HPDE6-E6E7 (cell line): ENCODE results near the gene CHAF1B.
A peak's percentile ranks its signal among the peaks of the same experiment; 100 is the strongest.

Source experiments
- DNase-seq: peaks from one replicate; pipeline ENCODE4 v3.0.0; 2011; ENCODE audit warnings: missing footprints; ENCODE audit errors: extremely low spot score

CHAF1B gene

DNA sequence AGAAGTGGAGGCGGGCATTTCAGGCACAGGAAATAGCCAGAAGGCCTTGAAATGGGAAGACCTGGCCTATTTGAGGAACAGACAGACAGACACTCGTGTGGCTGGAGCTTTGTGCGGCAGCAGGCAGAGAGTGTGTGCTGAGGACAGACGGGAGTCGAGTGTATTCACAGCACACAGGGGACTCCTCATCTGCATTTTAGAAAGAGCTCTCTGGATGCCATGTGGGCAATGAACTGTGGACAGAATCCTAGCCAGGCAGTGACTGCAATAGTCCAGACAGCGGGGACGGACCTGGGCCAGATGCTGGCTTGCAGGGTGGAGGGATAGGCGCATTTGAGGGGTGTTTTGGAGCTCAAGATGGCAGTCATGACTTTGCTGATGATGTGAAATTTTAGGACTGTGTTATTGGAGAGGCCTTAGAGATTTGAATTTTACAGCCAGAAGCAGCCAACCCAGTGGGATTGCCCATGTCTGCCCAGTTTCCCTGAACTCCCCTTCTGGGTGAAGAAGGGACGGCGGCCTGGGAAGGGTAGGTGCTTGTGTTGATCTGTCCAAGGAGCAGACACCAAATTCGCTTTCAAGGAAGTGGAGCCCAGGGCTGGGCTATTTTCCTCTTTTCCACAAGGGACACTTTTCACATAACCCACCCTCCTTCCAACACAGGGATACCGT is 43.7 kb downstream of the CHAF1B start:
- DNase-seq, result no peak

DNA sequence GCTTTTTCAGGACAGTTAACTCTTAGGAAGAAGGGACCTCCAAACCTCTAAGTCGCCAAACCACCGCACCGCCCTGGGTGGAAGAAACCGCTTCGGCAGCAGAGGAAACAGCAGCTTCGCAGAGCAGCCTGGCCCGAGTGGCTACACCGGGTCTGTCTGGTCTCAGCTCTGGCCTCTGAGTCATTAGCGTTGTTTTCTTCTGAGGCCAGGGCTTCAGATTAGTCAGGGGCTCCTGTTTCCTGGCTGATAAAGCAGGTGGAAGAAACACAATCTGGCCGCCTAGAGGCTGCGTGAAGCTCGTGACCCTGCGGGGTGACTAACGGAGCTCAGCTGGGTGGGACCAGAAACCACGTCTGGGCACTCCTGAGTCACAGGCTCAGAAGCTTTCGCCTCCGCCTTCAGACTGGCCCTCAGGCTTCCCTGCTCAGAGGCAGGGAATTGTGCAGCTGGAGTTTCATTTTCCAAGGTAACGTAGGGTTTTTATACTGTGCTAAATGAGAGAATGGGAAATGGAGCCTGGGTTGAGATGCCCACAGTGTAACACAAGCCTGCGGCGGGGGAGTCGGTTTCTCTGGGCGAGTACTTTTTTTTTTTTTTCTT is 44.9 kb downstream of the CHAF1B start:
- peak; percentile 99 for DNase-seq

GRCh38 chr21:36430841-36431240 is 45.6 kb downstream of the CHAF1B start:
- no peak for DNase-seq

DNA sequence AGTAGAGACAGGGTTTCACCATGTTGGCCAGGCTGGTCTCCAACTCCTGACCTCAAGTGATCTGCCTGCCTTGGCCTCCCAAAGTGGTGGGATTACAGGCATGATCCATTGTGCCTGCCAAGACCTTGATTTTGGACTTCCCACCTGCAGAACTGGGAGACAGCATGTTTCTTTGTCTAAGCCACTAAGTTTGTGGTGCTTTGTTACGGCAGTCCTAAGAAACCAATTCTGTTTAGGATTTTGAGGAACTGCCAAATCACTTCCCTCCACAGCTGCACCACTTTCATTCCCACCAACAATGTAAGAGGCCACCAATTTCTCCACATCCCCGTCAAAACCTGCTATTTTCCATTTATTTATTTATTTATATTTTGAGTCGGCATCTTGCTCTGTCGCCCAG is 46.1 kb downstream of the CHAF1B start:
- no peak for DNase-seq

- DNase-seq, result no peak
Observed at GRCh38 chr21:36433059-36433709, 48.0 kb downstream of the CHAF1B start.

DNA sequence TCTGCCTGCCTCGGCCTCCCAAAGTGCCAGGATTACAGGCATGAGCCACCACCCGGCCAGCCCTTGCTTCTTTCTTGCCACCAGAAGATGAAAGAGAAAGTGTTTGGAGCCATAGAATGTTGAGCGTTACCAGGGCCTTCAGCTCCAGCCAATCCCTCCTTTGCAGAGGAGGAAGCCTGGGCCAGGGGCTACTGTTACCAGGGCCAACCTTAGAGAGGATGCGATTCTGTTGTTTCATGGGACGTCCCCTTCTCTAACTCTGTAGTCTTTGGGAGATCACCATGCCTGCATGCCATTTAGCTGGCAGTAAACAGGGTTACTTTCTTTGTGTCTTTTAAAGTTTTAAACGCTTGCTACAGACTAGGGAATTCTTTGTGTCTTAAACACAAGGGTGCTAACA is 49.0 kb downstream of the CHAF1B start:
- DNase-seq, result no peak

- no peak for DNase-seq
Observed at GRCh38 chr21:36436829-36437744, 51.9 kb downstream of the CHAF1B start.

GRCh38 chr21:36437745-36438128 is 52.5 kb downstream of the CHAF1B start:
- no peak for DNase-seq

DNA sequence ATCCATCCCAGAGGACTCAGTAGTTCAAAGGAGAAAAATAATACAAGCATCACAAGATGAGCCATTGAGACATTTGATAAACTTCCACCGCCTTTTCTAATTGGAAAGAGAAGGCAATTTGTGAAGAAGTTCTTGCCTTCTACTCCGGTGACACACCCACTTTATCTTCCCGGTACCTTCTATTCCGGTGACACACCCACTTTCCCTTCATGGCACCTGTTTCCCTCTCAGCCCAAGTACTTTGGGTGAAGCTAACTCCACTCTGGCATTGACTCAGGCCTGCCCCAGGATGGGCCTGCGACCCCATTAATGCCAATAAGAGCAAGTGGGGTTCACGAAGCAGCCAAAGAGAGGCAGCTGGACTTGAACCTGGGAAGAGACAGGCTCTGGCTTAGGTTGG is 56.5 kb downstream of the CHAF1B start:
- DNase-seq, result no peak

DNA sequence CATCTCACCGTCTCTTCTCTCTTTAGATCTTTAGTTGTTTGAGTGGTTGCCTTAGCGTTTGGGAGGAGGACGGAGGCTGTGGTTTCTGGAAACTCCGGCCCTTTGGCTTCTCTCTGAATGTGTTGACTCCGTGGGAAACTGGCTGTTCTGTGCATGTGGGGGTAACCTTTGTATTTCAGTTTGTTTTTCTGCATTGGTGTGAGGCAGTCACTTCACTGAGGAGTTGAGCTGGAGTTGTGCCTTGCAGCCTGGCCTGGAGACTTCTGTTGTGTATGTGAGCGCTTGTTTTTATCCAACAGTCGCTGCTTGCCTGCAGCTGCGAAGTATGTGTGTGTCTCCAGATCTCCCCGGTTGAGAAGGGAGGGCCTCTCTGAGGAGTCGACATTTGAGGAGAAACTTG is 61.1 kb downstream of the CHAF1B start:
- DNase-seq, result no peak

- no peak for DNase-seq
Observed at GRCh38 chr21:36450511-36450910, 65.3 kb downstream of the CHAF1B start.

- DNase-seq, result no peak
Observed at GRCh38 chr21:36451506-36451905, 66.3 kb downstream of the CHAF1B start.

DNA sequence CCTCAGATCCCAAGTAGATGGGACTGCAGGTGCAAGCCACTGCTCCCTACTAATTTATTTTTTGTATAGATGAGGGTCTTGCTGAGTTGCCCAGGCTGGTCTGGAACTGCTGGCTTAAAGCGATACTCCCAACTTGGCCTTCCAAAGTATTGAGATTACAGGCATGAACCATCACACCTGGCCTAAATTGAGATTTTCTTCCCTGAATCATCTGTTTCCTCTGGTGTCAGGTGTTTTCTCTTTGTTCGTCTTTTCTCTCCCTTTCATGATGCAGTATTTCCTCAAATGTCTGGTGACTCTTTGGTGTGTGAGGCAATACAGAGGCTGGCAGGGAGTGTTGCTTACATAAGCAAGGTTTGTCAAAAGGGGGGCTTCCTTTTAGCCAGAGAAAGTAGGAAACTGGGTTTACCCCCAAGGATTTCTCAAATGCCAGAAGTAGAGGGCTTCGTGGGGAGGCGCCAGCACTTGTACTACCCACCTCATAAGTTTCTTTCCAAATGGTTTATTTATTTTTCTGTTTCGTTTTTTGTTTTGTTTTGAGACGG is 67.2 kb downstream of the CHAF1B start:
- DNase-seq, result no peak

- DNase-seq, result no peak
Observed at GRCh38 chr21:36454093-36454531, 68.9 kb downstream of the CHAF1B start.

GRCh38 chr21:36454706-36455105 is 69.5 kb downstream of the CHAF1B start:
- no peak for DNase-seq

DNA sequence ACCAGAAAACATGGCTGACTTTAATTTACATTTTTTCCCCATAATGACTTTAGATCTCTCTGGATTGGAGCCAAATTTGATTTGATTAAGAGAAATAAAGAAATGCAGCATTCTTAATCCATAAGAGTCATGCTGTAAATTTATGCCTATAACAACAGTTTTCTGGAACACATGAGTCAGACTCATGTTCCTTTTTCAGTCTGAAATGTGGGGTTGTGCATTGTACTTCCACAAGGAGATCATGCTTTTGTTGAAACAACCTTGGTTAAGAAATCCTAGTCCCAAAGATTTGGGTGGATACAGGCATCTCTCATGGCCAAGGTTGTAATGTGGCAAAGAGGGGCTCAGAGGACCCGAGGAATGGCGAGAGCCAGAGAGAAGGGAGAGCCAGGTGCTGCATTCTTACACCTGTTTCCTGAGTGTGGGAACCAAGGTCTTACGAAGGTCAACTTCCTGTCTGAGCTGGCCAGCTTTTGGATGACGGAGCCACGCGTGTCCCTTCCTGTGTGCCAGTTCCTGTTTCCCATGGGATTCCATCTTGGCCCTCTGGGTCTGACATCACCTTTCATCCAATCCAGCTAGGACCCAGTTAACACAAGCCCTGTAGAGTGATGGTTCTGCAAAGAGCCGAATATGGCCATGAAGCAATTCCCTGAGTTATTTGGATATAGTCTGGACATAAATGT is 71.7 kb downstream of the CHAF1B start:
- no peak for DNase-seq

DNA sequence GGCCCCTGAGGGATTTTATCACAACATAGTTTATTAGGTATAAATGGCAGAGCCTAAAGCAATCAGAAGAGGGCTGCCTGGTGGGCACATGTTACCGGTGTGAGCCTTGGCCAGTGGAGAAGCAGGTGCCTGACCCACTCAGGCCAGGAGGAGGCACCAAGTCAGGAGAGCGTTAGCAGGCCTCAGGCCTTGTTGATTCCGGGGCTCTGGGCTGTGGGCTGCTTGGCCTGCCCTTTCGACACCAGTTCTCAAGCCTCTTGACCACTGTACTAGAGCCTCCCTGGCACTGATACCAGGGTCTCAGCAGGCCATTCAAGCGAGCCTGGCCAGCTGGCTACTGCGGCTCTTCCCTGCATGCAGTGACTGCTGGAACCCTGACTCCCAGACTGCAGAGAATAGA is 73.9 kb downstream of the CHAF1B start:
- no peak for DNase-seq

DNA sequence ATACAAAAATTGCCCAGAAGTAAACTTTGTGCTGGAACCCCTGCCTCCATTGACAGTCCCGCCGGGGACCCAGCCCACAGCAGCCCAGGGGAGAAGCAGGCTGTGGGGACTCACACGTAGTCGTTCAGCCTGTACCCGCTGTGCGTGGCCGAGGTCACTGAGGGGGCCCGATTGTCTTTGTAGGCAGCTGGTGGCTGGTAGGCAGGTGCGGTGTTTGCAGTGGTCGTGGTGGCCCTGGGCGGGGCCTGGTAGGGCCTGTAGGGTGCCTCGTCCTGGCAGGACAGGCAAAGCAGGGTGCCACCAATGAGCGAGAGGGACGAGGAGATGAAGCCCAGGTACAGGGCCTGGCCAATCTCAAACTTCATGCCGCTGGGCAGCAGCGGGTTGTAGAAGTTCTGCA is 75.7 kb downstream of the CHAF1B start:
- no peak for DNase-seq

- DNase-seq, result no peak
Observed at GRCh38 chr21:36461277-36461917, 76.2 kb downstream of the CHAF1B start.

DNA sequence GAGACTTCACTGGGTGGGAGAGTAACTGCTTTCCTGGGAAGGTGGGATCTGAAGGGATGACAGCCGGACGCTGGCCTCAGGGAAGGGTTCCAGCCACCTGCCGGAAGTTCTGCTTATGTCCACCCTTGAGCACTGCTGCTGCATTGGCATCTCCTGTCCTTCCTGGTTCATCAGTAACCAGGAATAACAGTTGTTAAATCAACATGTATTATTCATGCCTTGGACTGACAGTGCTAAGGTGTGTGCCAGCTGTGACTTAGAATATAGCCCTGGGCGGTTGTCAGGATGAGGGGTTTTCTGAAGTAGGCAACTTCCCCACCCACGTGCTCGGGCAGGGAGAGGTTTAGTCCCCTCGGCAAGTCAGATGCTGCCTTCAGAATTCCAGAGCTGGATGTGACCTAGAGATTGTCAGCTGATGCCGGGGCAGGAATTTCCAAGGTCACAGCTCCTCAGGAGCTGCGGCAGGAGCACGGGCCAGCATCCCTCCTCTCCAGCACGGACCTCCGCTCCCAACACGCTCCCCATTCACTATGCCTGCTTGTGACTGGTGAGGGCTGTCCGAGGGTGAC is 76.8 kb downstream of the CHAF1B start:
- DNase-seq, result no peak

- no peak for DNase-seq
Observed at GRCh38 chr21:36463204-36463603, 78.0 kb downstream of the CHAF1B start.
